Chondrocyte (in vitro differentiated cells): Measurements from ENCODE around the gene SNAPC2. TPM values are rescaled to one million over a fixed set of nuclear protein-coding genes. Genes with fewer than 3 reads are reported as not detected.
"Not testable (repeated sequence)": the region's sequence is repeated elsewhere in the genome, so short reads cannot be mapped to it uniquely, and the experiment has no call there.

Experiments used
- DNase-seq: peaks from one replicate; pipeline ENCODE4 v3.0.0; 2021; ENCODE audit warnings: mixed read lengths, low spot score
- H3K27ac Mint-ChIP-seq: one replicate; pipeline ENCODE4 v1.8.0; 2021; ENCODE audit warnings: mild to moderate bottlenecking, moderate library complexity, mixed read lengths; ENCODE audit not compliant: unreplicated experiment
- H3K27me3 Mint-ChIP-seq: 2 replicates; pipeline ENCODE4 v1.8.0; 2021; ENCODE audit warnings: low read depth, mixed read lengths
- H3K36me3 Mint-ChIP-seq: 2 replicates; pipeline ENCODE4 v1.8.0; 2021; ENCODE audit warnings: low read depth, mixed read lengths
- H3K4me1 Mint-ChIP-seq: 2 replicates; pipeline ENCODE4 v1.8.0; 2021; ENCODE audit warnings: low read depth, mild to moderate bottlenecking, mixed read lengths
- H3K4me3 Mint-ChIP-seq: one replicate; pipeline ENCODE4 v1.8.0; 2021; ENCODE audit warnings: mild to moderate bottlenecking, moderate library complexity, mixed read lengths; ENCODE audit not compliant: unreplicated experiment
- H3K9me3 Mint-ChIP-seq: 2 replicates; pipeline ENCODE4 v1.8.0; 2021; ENCODE audit warnings: low read depth, mixed read lengths
- total RNA-seq: library from RNA; stranded (reverse); gene quantifications from 3 replicates; pipeline ENCODE4 v1.2.1, GENCODE V29; 2021
- TF ChIP-seq, protein P1 (sequence below): fragments of 200-600 bp; sonication (generic); IDR thresholded peaks from 2 replicates; pipeline ENCODE4 v1.5.0; 2021; ENCODE audit warnings: antibody characterized with exemption, mild to moderate bottlenecking, moderate library complexity

The SNAPC2 gene
- total RNA-seq, 1 donor from 2014 or later, result 27.9 TPM

DNA sequence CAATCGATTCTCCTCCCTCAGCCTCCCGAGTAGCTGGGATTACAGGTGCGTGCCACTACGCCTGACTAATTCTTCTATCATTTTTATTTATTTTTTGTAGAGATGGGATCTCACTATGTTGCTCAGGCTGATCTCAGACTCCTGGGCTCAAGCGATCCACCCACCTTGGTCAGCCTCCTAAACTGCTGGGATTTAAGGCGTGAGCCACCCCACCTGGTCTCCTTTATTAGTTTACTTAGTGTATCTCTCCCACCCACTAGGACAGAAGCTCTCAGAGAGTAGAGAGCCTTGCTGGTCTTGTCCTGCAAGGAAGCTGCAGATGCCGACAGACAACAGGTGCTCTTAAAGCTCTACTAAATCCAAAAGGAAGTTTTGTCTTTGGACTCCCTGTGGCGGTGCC, 34.3 kb upstream of the SNAPC2 start:
- no peak overlapping the region for H3K4me3 Mint-ChIP-seq
- DNase-seq, result no peak
- H3K9me3 Mint-ChIP-seq, result no peaks in the 10 kb centered on the region
- H3K27ac Mint-ChIP-seq, result no peak overlapping the region
- no peaks in the 10 kb centered on the region for H3K36me3 Mint-ChIP-seq
- peaks cover 6% of the 10 kb centered on the region for H3K4me1 Mint-ChIP-seq
- TF ChIP-seq, protein P1, sequence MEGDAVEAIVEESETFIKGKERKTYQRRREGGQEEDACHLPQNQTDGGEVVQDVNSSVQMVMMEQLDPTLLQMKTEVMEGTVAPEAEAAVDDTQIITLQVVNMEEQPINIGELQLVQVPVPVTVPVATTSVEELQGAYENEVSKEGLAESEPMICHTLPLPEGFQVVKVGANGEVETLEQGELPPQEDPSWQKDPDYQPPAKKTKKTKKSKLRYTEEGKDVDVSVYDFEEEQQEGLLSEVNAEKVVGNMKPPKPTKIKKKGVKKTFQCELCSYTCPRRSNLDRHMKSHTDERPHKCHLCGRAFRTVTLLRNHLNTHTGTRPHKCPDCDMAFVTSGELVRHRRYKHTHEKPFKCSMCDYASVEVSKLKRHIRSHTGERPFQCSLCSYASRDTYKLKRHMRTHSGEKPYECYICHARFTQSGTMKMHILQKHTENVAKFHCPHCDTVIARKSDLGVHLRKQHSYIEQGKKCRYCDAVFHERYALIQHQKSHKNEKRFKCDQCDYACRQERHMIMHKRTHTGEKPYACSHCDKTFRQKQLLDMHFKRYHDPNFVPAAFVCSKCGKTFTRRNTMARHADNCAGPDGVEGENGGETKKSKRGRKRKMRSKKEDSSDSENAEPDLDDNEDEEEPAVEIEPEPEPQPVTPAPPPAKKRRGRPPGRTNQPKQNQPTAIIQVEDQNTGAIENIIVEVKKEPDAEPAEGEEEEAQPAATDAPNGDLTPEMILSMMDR, result no peak
- no peaks in the 10 kb centered on the region for H3K27me3 Mint-ChIP-seq

DNA sequence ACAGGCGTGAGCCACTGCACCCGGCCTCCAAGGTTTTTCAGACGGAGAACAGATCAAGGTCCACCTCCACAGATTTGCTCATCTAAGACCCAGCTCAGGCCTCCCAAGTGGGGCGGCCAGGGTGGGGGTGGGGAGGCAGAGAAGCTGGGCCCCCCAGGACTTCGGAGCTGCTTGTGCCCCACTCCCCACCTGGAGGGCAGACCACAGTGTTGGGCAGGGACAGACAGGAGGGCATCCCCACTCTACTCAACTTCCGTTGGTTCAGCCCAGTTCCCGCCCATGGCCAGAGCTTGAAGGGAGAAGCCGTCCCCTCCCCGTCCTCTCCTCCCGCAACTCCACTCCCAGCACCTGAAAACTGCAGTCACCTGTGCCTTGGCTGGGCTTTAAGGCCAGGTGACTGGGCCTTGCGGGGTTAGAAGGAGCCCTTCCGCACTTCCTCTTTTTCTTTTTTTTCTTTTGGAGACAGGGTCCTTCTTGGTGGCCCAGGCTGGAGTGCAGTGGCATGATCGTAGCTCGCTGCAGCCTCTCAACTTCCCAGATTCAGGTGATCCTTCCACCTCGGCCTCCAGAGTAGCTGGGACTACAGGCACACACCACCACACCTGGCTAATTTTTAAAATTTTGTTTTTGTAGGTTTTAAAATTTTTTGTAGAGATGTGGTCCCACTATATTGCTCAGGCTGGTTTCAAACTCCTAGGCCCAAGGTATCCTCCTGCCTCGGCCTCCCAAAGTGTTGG, 32.6 kb upstream of the SNAPC2 start:
- TF ChIP-seq, protein P1, result no peak
- no peaks in the 10 kb centered on the region for H3K36me3 Mint-ChIP-seq
- no peaks in the 10 kb centered on the region for H3K27me3 Mint-ChIP-seq
- peaks cover 13% of the 10 kb centered on the region for H3K4me1 Mint-ChIP-seq
- no peak overlapping the region for H3K27ac Mint-ChIP-seq
- no peak for DNase-seq
- no peaks in the 10 kb centered on the region for H3K9me3 Mint-ChIP-seq
- H3K4me3 Mint-ChIP-seq, result peak overlapping the region; percentile 35

DNA sequence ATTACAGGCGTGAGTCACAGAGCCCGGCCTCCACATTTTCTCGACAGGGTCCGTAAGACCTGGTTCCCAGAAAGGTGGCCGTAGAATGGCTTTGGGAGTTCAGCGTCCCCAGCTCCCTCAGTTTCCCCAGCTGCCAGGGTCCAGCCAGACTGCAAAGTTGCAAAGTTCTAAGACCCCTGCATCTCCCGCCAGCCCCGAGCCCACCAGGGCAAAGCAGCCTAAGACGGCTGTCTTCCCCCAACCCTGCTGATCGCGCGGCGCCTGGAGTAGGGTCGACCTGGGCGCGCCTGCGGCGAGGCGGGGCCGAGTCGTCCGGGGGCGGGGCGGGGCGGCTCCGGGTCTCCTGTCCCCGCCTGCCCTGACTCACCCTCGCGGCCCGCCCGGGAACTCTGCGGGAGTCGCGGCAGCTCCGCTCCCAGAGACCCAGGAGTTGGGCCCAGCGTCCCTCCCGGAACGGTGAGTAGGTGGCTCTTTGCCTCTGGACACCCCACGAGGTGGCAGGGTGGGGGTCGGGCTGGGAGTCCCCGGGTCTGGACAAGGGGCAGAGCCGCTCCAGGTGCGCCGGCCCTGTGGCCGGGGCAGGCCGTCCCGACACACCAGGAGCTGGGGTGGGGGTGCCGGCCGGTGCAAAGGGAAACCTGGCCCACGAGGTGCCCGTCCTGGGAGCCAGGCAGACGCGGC, 31.9 kb upstream of the SNAPC2 start, which contains the start of gene LRRC8E:
LRRC8E (plus strand) TSS at position 366 of the 681 bp plus-strand sequence. CDS start 7,094 bp downstream, outside the sequence.
- Mint-ChIP-seq H3K9me3 (no peaks in the 10 kb centered on the region), H3K4me1 (peaks cover 15% of the 10 kb centered on the region), H3K4me3 (peak within 1 kb of the TSS; percentile 69), H3K27ac (peak within 1 kb of the TSS; percentile 49), H3K27me3 (no peaks in the 10 kb centered on the region), H3K36me3 (no peaks in the 10 kb centered on the region)
- DNase-seq, result peak; percentile 95
- TF ChIP-seq, protein P1, result peak; percentile 17

GRCh38 chr19:7888826-7889217, 31.3 kb upstream of the SNAPC2 start:
- Mint-ChIP-seq H3K9me3 (no peaks in the 10 kb centered on the region), H3K4me3 (peak overlapping the region; percentile 69), H3K4me1 (peaks cover 17% of the 10 kb centered on the region), H3K27ac (peak overlapping the region; percentile 49), H3K27me3 (no peaks in the 10 kb centered on the region), H3K36me3 (no peaks in the 10 kb centered on the region)
- no peak for DNase-seq
- TF ChIP-seq, protein P1, result no peak

GRCh38 chr19:7893362-7894101, 26.6 kb upstream of the SNAPC2 start:
- H3K27me3 Mint-ChIP-seq, DNase-seq, H3K9me3 Mint-ChIP-seq, H3K4me3 Mint-ChIP-seq, H3K36me3 Mint-ChIP-seq: not testable (repeated sequence)
- H3K27ac Mint-ChIP-seq, result peak overlapping the region; percentile 85
- H3K4me1 Mint-ChIP-seq, result peaks cover 20% of the 10 kb centered on the region
